Measurements from ENCODE around the gene EVL.

DNA sequence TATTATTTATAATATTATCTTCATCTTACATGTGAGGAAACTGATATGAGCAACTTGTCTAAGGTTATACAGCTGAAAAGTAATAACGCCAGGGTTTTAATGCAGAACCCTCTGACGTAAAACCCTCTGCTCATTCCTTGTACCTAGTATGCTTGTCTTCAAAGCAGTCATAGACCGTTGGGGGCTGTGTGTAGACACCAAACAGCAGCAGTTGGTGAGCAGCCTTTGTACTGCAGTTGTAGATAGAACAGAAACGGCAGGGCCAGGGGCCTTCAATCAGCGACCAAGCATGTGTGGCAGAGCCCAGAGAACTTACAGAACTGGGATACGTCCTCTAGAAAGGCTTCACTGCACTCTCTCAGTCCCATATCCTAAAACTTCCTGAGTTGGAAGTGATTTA lies 28.1 kb downstream of the EVL start:
- TF ChIP-seq, protein P1, sequence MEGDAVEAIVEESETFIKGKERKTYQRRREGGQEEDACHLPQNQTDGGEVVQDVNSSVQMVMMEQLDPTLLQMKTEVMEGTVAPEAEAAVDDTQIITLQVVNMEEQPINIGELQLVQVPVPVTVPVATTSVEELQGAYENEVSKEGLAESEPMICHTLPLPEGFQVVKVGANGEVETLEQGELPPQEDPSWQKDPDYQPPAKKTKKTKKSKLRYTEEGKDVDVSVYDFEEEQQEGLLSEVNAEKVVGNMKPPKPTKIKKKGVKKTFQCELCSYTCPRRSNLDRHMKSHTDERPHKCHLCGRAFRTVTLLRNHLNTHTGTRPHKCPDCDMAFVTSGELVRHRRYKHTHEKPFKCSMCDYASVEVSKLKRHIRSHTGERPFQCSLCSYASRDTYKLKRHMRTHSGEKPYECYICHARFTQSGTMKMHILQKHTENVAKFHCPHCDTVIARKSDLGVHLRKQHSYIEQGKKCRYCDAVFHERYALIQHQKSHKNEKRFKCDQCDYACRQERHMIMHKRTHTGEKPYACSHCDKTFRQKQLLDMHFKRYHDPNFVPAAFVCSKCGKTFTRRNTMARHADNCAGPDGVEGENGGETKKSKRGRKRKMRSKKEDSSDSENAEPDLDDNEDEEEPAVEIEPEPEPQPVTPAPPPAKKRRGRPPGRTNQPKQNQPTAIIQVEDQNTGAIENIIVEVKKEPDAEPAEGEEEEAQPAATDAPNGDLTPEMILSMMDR (IDR thresholded peaks at IDR 0.05; ENCODE audit: low read depth, low read length), result no peak
- TF ChIP-seq EZH2phosphoT487 (IDR thresholded peaks at IDR 0.05; ENCODE audit: low read depth), result no peak
